ENCODE measurements around the gene SERPINB12.

SERPINB12 gene

GRCh38 chr18:63604791-63605567, 62.8 kb downstream of the SERPINB12 start:
- no peak for DNase-seq

GRCh38 chr18:63606526-63606925, 64.4 kb downstream of the SERPINB12 start:
- no peak for DNase-seq

- DNase-seq: no peak
Observed at GRCh38 chr18:63613420-63613819, 71.3 kb downstream of the SERPINB12 start.

GRCh38 chr18:63617049-63617914, 75.1 kb downstream of the SERPINB12 start:
- DNase-seq: no peak

- no peak for DNase-seq
Observed at GRCh38 chr18:63617915-63618234, 75.7 kb downstream of the SERPINB12 start.
